GM12892 (cell line): Measurements from ENCODE around the gene SLCO2A1.

Source experiments
- POLR2A ChIP-seq: IDR thresholded peaks from 2 replicates; pipeline ENCODE4 v1.6.1; 2011; ENCODE audit warnings: low read depth, low read length, control low read depth
- POLR2AphosphoS5 ChIP-seq: IDR thresholded peaks from 2 replicates; pipeline ENCODE4 v1.6.1; 2011; ENCODE audit warnings: low read depth, low read length, control low read depth

- no peak for TF ChIP-seq POLR2A
- TF ChIP-seq POLR2AphosphoS5: no peak
Observed at GRCh38 chr3:133937756-133938601, 91.7 kb downstream of the SLCO2A1 start.
